Activated naive CD8-positive, alpha-beta T cell treated with anti-CD3 and anti-CD28 coated beads, Interleukin-2, amount 50 U/mL, for 24 hours (primary cell): ENCODE measurements around the gene P2RY6.

ENCODE experiments used
- ATAC-seq: fragments of 150-1000 bp; cut with Tn5 transposase; one replicate; pipeline ENCODE4 v1.10.0; 2021
- DNase-seq: peaks from one replicate; pipeline ENCODE4 v3.0.0; 2021
- H3K27ac Mint-ChIP-seq: one replicate; pipeline ENCODE4 v1.8.0; 2021; ENCODE audit warnings: mild to moderate bottlenecking, mixed read lengths
- H3K27me3 Mint-ChIP-seq: one replicate; pipeline ENCODE4 v1.8.0; 2021; ENCODE audit warnings: mixed read lengths
- H3K36me3 Mint-ChIP-seq: one replicate; pipeline ENCODE4 v1.8.0; 2021; ENCODE audit warnings: low read depth, mixed read lengths
- H3K4me1 Mint-ChIP-seq: one replicate; pipeline ENCODE4 v1.8.0; 2021; ENCODE audit warnings: mixed read lengths
- H3K4me3 Mint-ChIP-seq: one replicate; pipeline ENCODE4 v1.8.0; 2021; ENCODE audit warnings: mild to moderate bottlenecking, moderate library complexity, mixed read lengths
- H3K9me3 Mint-ChIP-seq: one replicate; pipeline ENCODE4 v1.8.0; 2021; ENCODE audit warnings: mixed read lengths

P2RY6 gene

GRCh38 chr11:73275381-73275750 is 3.2 kb downstream of the P2RY6 start:
- Mint-ChIP-seq H3K27ac (no peak overlapping the region), H3K36me3 (no peaks in the 10 kb centered on the region)

GRCh38 chr11:73277467-73277866 is 5.3 kb downstream of the P2RY6 start:
- Mint-ChIP-seq H3K27ac (no peak overlapping the region), H3K36me3 (no peaks in the 10 kb centered on the region), H3K27me3 (no peaks in the 10 kb centered on the region), H3K4me3 (no peak overlapping the region), H3K4me1 (no peaks in the 10 kb centered on the region), H3K9me3 (no peaks in the 10 kb centered on the region)
- ATAC-seq: no peak
- no peak for DNase-seq

More at GRCh38 chr11:73275381-73275750, 3.2 kb downstream of the P2RY6 start:
- no peaks in the 10 kb centered on the region for H3K27me3 Mint-ChIP-seq
- DNase-seq (no peak), ATAC-seq (no peak)
- H3K9me3 Mint-ChIP-seq: no peaks in the 10 kb centered on the region
- H3K4me1 Mint-ChIP-seq: no peaks in the 10 kb centered on the region
- H3K4me3 Mint-ChIP-seq: no peak overlapping the region

DNA sequence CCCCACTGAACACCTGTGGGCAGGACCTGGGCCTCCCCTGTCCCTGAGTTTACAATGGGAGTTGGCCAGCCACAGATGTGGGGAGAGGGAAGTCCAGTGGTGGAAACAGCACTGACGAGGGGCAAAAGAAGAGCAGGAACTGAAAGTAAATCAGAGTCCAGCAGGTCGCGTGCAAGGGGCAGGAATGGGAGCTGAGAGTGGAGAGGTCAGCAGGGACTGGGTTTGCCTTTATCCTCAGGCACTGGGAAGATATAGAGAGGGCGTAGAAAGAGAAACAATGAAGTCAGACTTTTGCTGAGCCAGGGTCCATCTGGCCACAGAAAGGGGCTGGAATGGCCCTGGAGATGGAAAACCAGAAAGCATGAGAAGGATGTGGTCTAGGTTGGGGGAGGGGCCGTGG is 8.5 kb downstream of the P2RY6 start:
- no peaks in the 10 kb centered on the region for H3K36me3 Mint-ChIP-seq
- no peak for DNase-seq
- no peak overlapping the region for H3K27ac Mint-ChIP-seq
- ATAC-seq: no peak
- no peaks in the 10 kb centered on the region for H3K4me1 Mint-ChIP-seq
- no peaks in the 10 kb centered on the region for H3K9me3 Mint-ChIP-seq
- H3K4me3 Mint-ChIP-seq: no peak overlapping the region
- no peaks in the 10 kb centered on the region for H3K27me3 Mint-ChIP-seq

- ATAC-seq (no peak), DNase-seq (no peak)
- Mint-ChIP-seq H3K9me3 (no peaks in the 10 kb centered on the region), H3K27me3 (no peaks in the 10 kb centered on the region), H3K4me3 (no peak overlapping the region), H3K36me3 (no peaks in the 10 kb centered on the region), H3K27ac (no peak overlapping the region), H3K4me1 (no peaks in the 10 kb centered on the region)
These were observed 9.1 kb downstream of the P2RY6 start for GRCh38 chr11:73281201-73281741.

- H3K27ac Mint-ChIP-seq: no peak overlapping the region
- peak; percentile 14 for ATAC-seq
- no peaks in the 10 kb centered on the region for H3K27me3 Mint-ChIP-seq
- H3K4me1 Mint-ChIP-seq: no peaks in the 10 kb centered on the region
- DNase-seq: no peak
- no peaks in the 10 kb centered on the region for H3K36me3 Mint-ChIP-seq
- H3K9me3 Mint-ChIP-seq: no peaks in the 10 kb centered on the region
- no peak overlapping the region for H3K4me3 Mint-ChIP-seq
These were observed 9.9 kb downstream of the P2RY6 start for GRCh38 chr11:73281796-73282660.

- ATAC-seq: no peak
- no peaks in the 10 kb centered on the region for H3K36me3 Mint-ChIP-seq
- no peaks in the 10 kb centered on the region for H3K4me1 Mint-ChIP-seq
- H3K27ac Mint-ChIP-seq: no peak overlapping the region
- H3K9me3 Mint-ChIP-seq: no peaks in the 10 kb centered on the region
- H3K4me3 Mint-ChIP-seq: no peak overlapping the region
- no peak for DNase-seq
- H3K27me3 Mint-ChIP-seq: no peaks in the 10 kb centered on the region
These were observed 11.3 kb downstream of the P2RY6 start for GRCh38 chr11:73283276-73284000.

- H3K27ac Mint-ChIP-seq: no peak overlapping the region
- H3K4me3 Mint-ChIP-seq: no peak overlapping the region
These were observed 12.0 kb downstream of the P2RY6 start for GRCh38 chr11:73284106-73284505.

GRCh38 chr11:73285721-73286120 is 13.6 kb downstream of the P2RY6 start:
- H3K4me1 Mint-ChIP-seq: peaks cover 10% of the 10 kb centered on the region
- H3K36me3 Mint-ChIP-seq: no peaks in the 10 kb centered on the region
- no peak for DNase-seq
- no peak overlapping the region for H3K4me3 Mint-ChIP-seq
- no peak for ATAC-seq
- H3K27ac Mint-ChIP-seq: no peak overlapping the region
- H3K27me3 Mint-ChIP-seq: no peaks in the 10 kb centered on the region
- no peaks in the 10 kb centered on the region for H3K9me3 Mint-ChIP-seq

More at GRCh38 chr11:73284106-73284505, 12.0 kb downstream of the P2RY6 start:
- ATAC-seq (no peak), DNase-seq (no peak)
- peaks cover 5% of the 10 kb centered on the region for H3K4me1 Mint-ChIP-seq
- no peaks in the 10 kb centered on the region for H3K9me3 Mint-ChIP-seq
- H3K27me3 Mint-ChIP-seq: no peaks in the 10 kb centered on the region
- no peaks in the 10 kb centered on the region for H3K36me3 Mint-ChIP-seq

DNA sequence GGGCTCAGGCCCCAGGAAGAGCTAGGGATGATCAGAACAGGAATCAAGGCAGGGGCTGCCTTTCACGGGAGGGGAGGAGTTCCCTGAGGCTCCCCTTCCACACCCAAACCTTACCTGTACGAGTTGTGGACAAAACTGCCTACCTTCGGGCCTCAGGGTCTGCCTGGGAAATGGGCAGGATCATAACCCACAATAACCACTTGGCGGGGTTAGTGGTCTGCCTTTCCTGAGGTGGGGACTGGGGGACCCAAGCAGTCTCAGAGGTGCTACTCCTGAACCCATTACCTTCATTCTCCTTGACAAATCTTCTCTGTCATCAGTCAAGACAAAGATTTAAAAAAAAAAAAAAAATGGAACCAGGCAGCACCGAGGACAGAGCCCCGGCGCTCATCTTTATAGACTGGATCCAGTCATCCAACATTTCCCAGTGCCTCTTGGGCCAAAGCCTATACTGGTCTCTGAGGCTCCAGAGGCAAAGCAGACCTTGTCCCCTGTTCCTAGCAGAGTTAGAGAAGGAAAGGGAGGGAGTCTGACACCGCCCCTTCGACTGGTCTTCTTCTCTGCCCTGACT is 14.2 kb downstream of the P2RY6 start:
- Mint-ChIP-seq H3K4me1 (peaks cover 10% of the 10 kb centered on the region), H3K9me3 (no peaks in the 10 kb centered on the region), H3K4me3 (no peak overlapping the region), H3K27me3 (no peaks in the 10 kb centered on the region), H3K36me3 (no peaks in the 10 kb centered on the region), H3K27ac (no peak overlapping the region)
- ATAC-seq (no peak), DNase-seq (no peak)

GRCh38 chr11:73287400-73288101 is 15.4 kb downstream of the P2RY6 start:
- DNase-seq (no peak), ATAC-seq (no peak)
- peaks cover 10% of the 10 kb centered on the region for H3K4me1 Mint-ChIP-seq
- H3K36me3 Mint-ChIP-seq: no peaks in the 10 kb centered on the region
- no peaks in the 10 kb centered on the region for H3K27me3 Mint-ChIP-seq
- no peak overlapping the region for H3K4me3 Mint-ChIP-seq
- no peak overlapping the region for H3K27ac Mint-ChIP-seq
- no peaks in the 10 kb centered on the region for H3K9me3 Mint-ChIP-seq

- H3K36me3 Mint-ChIP-seq: no peaks in the 10 kb centered on the region
- no peak for DNase-seq
- H3K27ac Mint-ChIP-seq: no peak overlapping the region
- peak; percentile 14 for ATAC-seq
- H3K4me3 Mint-ChIP-seq: no peak overlapping the region
- H3K27me3 Mint-ChIP-seq: no peaks in the 10 kb centered on the region
- no peaks in the 10 kb centered on the region for H3K9me3 Mint-ChIP-seq
- H3K4me1 Mint-ChIP-seq: peaks cover 10% of the 10 kb centered on the region
These were observed 16.2 kb downstream of the P2RY6 start for GRCh38 chr11:73288192-73288872.

GRCh38 chr11:73288873-73289707 is 17.0 kb downstream of the P2RY6 start:
- no peak overlapping the region for H3K27ac Mint-ChIP-seq

GRCh38 chr11:73290536-73290935 is 18.4 kb downstream of the P2RY6 start:
- Mint-ChIP-seq H3K36me3 (no peaks in the 10 kb centered on the region), H3K27me3 (peaks cover 4% of the 10 kb centered on the region), H3K9me3 (no peaks in the 10 kb centered on the region), H3K4me1 (peaks cover 12% of the 10 kb centered on the region), H3K4me3 (no peak overlapping the region), H3K27ac (no peak overlapping the region)
- ATAC-seq: no peak
- no peak for DNase-seq

More at GRCh38 chr11:73288873-73289707, 17.0 kb downstream of the P2RY6 start:
- Mint-ChIP-seq H3K9me3 (no peaks in the 10 kb centered on the region), H3K4me3 (no peak overlapping the region), H3K4me1 (peaks cover 10% of the 10 kb centered on the region), H3K27me3 (peaks cover 2% of the 10 kb centered on the region), H3K36me3 (no peaks in the 10 kb centered on the region)
- peak; percentile 69 for ATAC-seq
- DNase-seq: peak; percentile 68
